Right cardiac atrium (tissue), 5 donors: ENCODE measurements around the gene BTRC. TPM values are rescaled to one million over a fixed set of nuclear protein-coding genes. Genes with fewer than 3 reads are reported as not detected.
A peak's percentile ranks its signal among the peaks of the same experiment; 100 is the strongest.

Experiments used
- ATAC-seq, 2 donors: fragments of 200-7000 bp; cut with Tn5 transposase; one replicate each; pipeline versions ENCODE4 v1.8.0 to v1.9.1; 2020; ENCODE audit warnings: moderate library complexity in 2 of 2, mild to moderate bottlenecking in 1 of 2
- DNase-seq, 3 donors: peaks; one replicate each; pipeline ENCODE4 v3.0.0-alpha.2; 2020
- H3K27ac ChIP-seq: one replicate; pipeline ENCODE4 v1.5.1; 2013; ENCODE audit warnings: mild to moderate bottlenecking, low read length, control low read depth, moderate library complexity
- H3K27me3 ChIP-seq: one replicate; pipeline ENCODE4 v1.6.1; 2013; ENCODE audit not compliant: control insufficient read depth, insufficient read depth
- H3K4me1 ChIP-seq: one replicate; pipeline ENCODE4 v1.6.1; 2013; ENCODE audit warnings: low read length; ENCODE audit not compliant: control insufficient read depth, insufficient read depth
- H3K4me3 ChIP-seq: one replicate; pipeline ENCODE4 v1.5.1; 2013; ENCODE audit warnings: low read length, control low read depth
- H3K9me3 ChIP-seq: one replicate; pipeline ENCODE4 v1.6.1; 2013; ENCODE audit warnings: low read length; ENCODE audit not compliant: control insufficient read depth
- WGBS: extraction: QIAGEN DNeasy Blood & Tissue Kit; methylation state at CpG from one replicate; pipeline ENCODE4 v1.1.7; 2013; 5-methylcytosine and 5-hydroxymethylcytosine counted together
- intact Hi-C, 4 donors: fragments of 100-400 bp; cut with DNase I; formaldehyde crosslinking; loops; one replicate each; pipeline versions ENCODE4 v1.11.0 to v1.14.0; 2022 to 2023
- long read RNA-seq, 4 donors: library from polyadenylated mRNA; unstranded; transcript quantifications; one replicate each; pipeline ENCODE4 v2.0.0, GENCODE V29; 2020 to 2021
- polyA plus RNA-seq: library from polyadenylated mRNA; stranded (reverse); fragments of 200-250 nt; gene quantifications from one replicate; pipeline ENCODE4 v1.2.3, GENCODE V29; 2013
- total RNA-seq, 4 donors: library from RNA; stranded (reverse); fragmentation: NEBNext Ultra II Directional; extraction: Animal tissue kit (Norgen Biotek cat#: 25700); gene quantifications; one replicate each; pipeline ENCODE4 v1.2.1, GENCODE V29; 2021
- donor health status: healthy with polysubstance abuse.
- donor health status: DM: no; HTN: yes; CAD: no.
- donor health status: DM: no; HTN: no; CAD: no.
- donor health status: DM: no; HTN: yes; CAD: no; lungs with severe emphysema.
- donor health status: DM: yes; HTN: yes; CAD: no.

Gene BTRC
- total RNA-seq (10 to 100 TPM; 26.4 to 35.3 (median 32.0) TPM), polyA plus RNA-seq (11.5 TPM)
- long read RNA-seq, donor 1, full-length matches to known transcripts: 16 of 34 reads
- long read RNA-seq, donor 1, partial matches to known transcripts: 2 of 34 reads
- long read RNA-seq, donor 1, other reads (novel, unspliced or antisense): 16 of 34 reads
- long read RNA-seq, donor 2, full-length matches to known transcripts: 9 of 16 reads
- long read RNA-seq, donor 2, partial matches to known transcripts: 5 of 16 reads
- long read RNA-seq, donor 2, other reads (novel, unspliced or antisense): 2 of 16 reads
- long read RNA-seq, donor 3, full-length matches to known transcripts: 25 of 48 reads
- long read RNA-seq, donor 3, partial matches to known transcripts: 4 of 48 reads
- long read RNA-seq, donor 3, other reads (novel, unspliced or antisense): 19 of 48 reads
- long read RNA-seq, donor 4, full-length matches to known transcripts: 10 of 18 reads
- long read RNA-seq, donor 4, partial matches to known transcripts: 4 of 18 reads
- long read RNA-seq, donor 4, other reads (novel, unspliced or antisense): 4 of 18 reads

GRCh38 chr10:101353692-101354327 is at the start of gene BTRC:
TSS of gene BTRC (plus strand) at chr10:101354165. CDS start at chr10:101354181, 16 bp downstream.
- ATAC-seq (peak; percentile 99), DNase-seq (peak; percentile 96 to 98 (median 98))
- Histone ChIP-seq H3K4me3 (peak within 1 kb of the TSS; percentile 75), H3K27me3 (no peaks in the 10 kb centered on the region), H3K27ac (peak within 1 kb of the TSS; percentile 40), H3K9me3 (no peaks in the 10 kb centered on the region), H3K4me1 (peaks cover 5% of the 10 kb centered on the region)
- intact Hi-C loops: no loop called here
- under 1% methylated on average over 50 of the region's 50 CpGs for WGBS

GRCh38 chr10:101304316-101304715 is 49.6 kb upstream of the BTRC start:
- intact Hi-C loops: loop anchor here in 2 of 4 donors (10.0 kb wide), 2 partner anchors 140 to 270 kb away; no protein-coding TSS in a partner anchor
- no peaks in the 10 kb centered on the region for H3K27me3 ChIP-seq

GRCh38 chr10:101305320-101306241 is 48.4 kb upstream of the BTRC start:
- no peak overlapping the region for H3K27ac ChIP-seq
- H3K4me3 ChIP-seq: no peak overlapping the region
- no peaks in the 10 kb centered on the region for H3K4me1 ChIP-seq
- 62% methylated on average over 17 of the region's 17 CpGs for WGBS
- no peaks in the 10 kb centered on the region for H3K9me3 ChIP-seq
- H3K27me3 ChIP-seq: no peaks in the 10 kb centered on the region
- DNase-seq: no peak
- ATAC-seq: no peak
- intact Hi-C loops: loop anchor here in 2 of 4 donors (10.0 kb wide), 2 partner anchors 139 to 269 kb away; no protein-coding TSS in a partner anchor

More at GRCh38 chr10:101304316-101304715, 49.6 kb upstream of the BTRC start:
- H3K4me1 ChIP-seq: no peaks in the 10 kb centered on the region
- H3K4me3 ChIP-seq: no peak overlapping the region
- no peak for ATAC-seq
- no peaks in the 10 kb centered on the region for H3K9me3 ChIP-seq
- 92% methylated on average over 9 of the region's 9 CpGs for WGBS
- no peak for DNase-seq
- H3K27ac ChIP-seq: no peak overlapping the region

- peaks cover 4% of the 10 kb centered on the region for H3K4me1 ChIP-seq
- intact Hi-C loops: loop anchor here in 2 of 4 donors (10.0 kb wide), 2 partner anchors 137 to 267 kb away; no protein-coding TSS in a partner anchor
- ATAC-seq (no peak), DNase-seq (no peak)
- no peak overlapping the region for H3K4me3 ChIP-seq
- H3K27ac ChIP-seq: no peak overlapping the region
- no peaks in the 10 kb centered on the region for H3K27me3 ChIP-seq
- H3K9me3 ChIP-seq: no peaks in the 10 kb centered on the region
- WGBS: 94% methylated on average over 2 of the region's 2 CpGs
Observed at GRCh38 chr10:101308051-101308450, 45.9 kb upstream of the BTRC start.

DNA sequence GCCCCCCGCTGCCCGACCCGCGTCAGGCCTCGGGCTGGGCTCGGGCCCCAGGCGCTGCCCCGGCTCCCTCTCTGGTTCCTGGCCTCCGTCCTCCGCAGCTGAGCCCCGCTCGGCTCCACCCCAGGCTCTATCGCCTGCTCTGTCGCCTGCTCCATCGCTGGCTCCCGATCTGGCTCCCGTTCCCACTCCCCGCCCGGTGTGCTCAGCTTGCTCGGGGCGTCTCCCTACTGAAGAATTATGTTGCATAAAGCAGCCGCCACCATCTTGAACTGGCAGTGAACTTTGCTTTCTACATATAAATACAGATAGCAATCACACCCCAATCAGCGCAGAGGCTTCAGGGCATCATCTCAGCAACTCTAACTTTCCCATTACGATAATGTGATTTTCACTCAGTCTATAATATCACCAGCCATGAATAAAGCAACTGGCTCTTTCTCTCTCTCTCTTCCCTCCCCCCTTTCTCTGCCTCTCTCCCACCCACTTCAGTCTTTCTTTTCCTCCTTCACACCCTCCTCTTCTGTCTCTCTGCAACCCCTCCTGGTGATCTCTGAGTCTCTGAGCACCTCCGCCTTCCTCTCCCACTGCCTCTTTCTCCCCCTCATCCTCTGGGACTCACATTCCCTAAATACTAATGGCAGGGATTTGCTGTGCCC is 43.3 kb upstream of the BTRC start:
- Histone ChIP-seq H3K9me3 (no peaks in the 10 kb centered on the region), H3K27ac (peak overlapping the region; percentile 13), H3K4me1 (peaks cover 4% of the 10 kb centered on the region), H3K27me3 (no peaks in the 10 kb centered on the region), H3K4me3 (peak overlapping the region; percentile 42)
- intact Hi-C loops: no loop called here
- 8% methylated on average over 25 of the region's 25 CpGs for WGBS
- DNase-seq (no peak), ATAC-seq (peak; percentile 25 to 50)

GRCh38 chr10:101311185-101312066 is 42.5 kb upstream of the BTRC start:
- intact Hi-C loops: no loop called here
- ATAC-seq: peak; percentile 52 to 75
- H3K27ac ChIP-seq: peak overlapping the region; percentile 13

GRCh38 chr10:101319241-101319915 is 34.6 kb upstream of the BTRC start:
- intact Hi-C loops: no loop called here
- ATAC-seq (no peak), DNase-seq (no peak)
- no peaks in the 10 kb centered on the region for H3K9me3 ChIP-seq
- WGBS: 69% methylated on average over 3 of the region's 3 CpGs
- H3K27ac ChIP-seq: no peak overlapping the region
- no peaks in the 10 kb centered on the region for H3K27me3 ChIP-seq
- H3K4me3 ChIP-seq: no peak overlapping the region
- H3K4me1 ChIP-seq: no peaks in the 10 kb centered on the region

More at GRCh38 chr10:101311185-101312066, 42.5 kb upstream of the BTRC start:
- DNase-seq: peak; percentile 27 to 72 (median 58)
- Histone ChIP-seq H3K4me1 (peaks cover 4% of the 10 kb centered on the region), H3K27me3 (no peaks in the 10 kb centered on the region), H3K4me3 (peak overlapping the region; percentile 42), H3K9me3 (no peaks in the 10 kb centered on the region)
- WGBS: 17% methylated on average over 15 of the region's 15 CpGs

- no peak for ATAC-seq
- no peak overlapping the region for H3K27ac ChIP-seq
- WGBS: 88% methylated on average over 4 of the region's 4 CpGs
- H3K27me3 ChIP-seq: no peaks in the 10 kb centered on the region
- no peaks in the 10 kb centered on the region for H3K9me3 ChIP-seq
- no peak overlapping the region for H3K4me3 ChIP-seq
- H3K4me1 ChIP-seq: no peaks in the 10 kb centered on the region
- intact Hi-C loops: no loop called here
- DNase-seq: no peak
Observed at GRCh38 chr10:101321073-101321472, 32.9 kb upstream of the BTRC start.
